ENCODE data around the gene TMEM47. TPM values are rescaled to one million over a fixed set of nuclear protein-coding genes. Genes with fewer than 3 reads are reported as not detected.

Gene TMEM47
- total and polyA plus RNA-seq, 2 of the 8 experiments (the other 6 are each of a cell fraction or from before 2014, with no cell fraction given): 24.8 to 28.5 TPM

DNA sequence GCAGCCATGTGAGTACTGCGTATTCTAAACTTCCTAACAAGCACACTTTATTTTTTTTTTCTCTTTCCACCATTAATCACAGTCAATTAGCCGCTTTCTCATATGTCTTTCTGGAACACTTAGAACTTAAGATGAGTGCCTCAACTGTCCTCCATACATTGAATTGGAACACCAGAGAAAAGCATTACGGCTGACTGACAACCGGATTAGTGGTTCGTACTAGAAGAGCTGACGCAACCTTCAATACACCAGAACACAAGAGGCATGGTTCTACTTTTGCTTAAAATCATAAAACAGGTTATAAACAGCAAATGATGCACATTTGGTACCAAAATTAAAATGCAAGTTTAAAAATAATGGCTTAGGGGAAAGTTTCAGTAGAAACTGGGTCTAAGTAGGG lies 3.3 kb downstream of the TMEM47 start:
- peaks cover 0 to 10% (median 0%) of the 10 kb centered on the region in 4 experiments; a peak in 3 of 7 replicates for H3K4me1 ChIP-seq (replicated peaks in 1 of 4; ENCODE audit: control insufficient read depth in 3 of 4, insufficient read depth in 4 of 4, low read length in 3 of 4)
- no peak overlapping the region for H3K27ac ChIP-seq (ENCODE audit: low read depth, low read length)
- no peak overlapping the region; a peak in 1 of 7 replicates for H3K9ac ChIP-seq (replicated peaks in 1 of 4; ENCODE audit: extremely low read depth in 1 of 4, low read depth in 3 of 4, low read length in 3 of 4)

More for the DNA sequence above, 3.3 kb downstream of the TMEM47 start:
- peaks cover 6 to 76% of the 10 kb centered on the region in 2 experiments; a peak in 3 of 4 replicates for H3K79me2 ChIP-seq (ENCODE audit: control insufficient read depth in 1 of 2, insufficient read depth in 2 of 2, low read length in 2 of 2)
- no peak overlapping the region for H4K5ac ChIP-seq (ENCODE audit: insufficient read length, low read depth, low read length)
- peak overlapping the region in 3 of 4 experiments; percentile 18 to 92 (median 75); a peak in 3 of 8 replicates for H3K4me3 ChIP-seq (ENCODE audit: extremely low read depth in 1 of 4, insufficient read depth in 2 of 4, low read depth in 3 of 4, low read length in 4 of 4)
- H3K9me3 ChIP-seq (ENCODE audit: insufficient read depth in 2 of 2, low read depth in 1 of 2, low read length in 1 of 2): no peaks in the 10 kb centered on the region
- H3K4ac ChIP-seq (replicated peaks; ENCODE audit: insufficient read length, low read depth, low read length): no peak overlapping the region
- no peak overlapping the region for H3K56ac ChIP-seq (replicated peaks; ENCODE audit: insufficient read length, low read depth, low read length)
- H2BK120ac ChIP-seq (replicated peaks; ENCODE audit: low read depth, low read length): no peak overlapping the region
- no peak overlapping the region for H2BK5ac ChIP-seq (ENCODE audit: low read depth, low read length)
- DNase-seq (ENCODE audit: low read depth in 1 of 2, low spot score in 2 of 2) (no peak), FAIRE-seq (no peak)
- no peak overlapping the region for H2BK20ac ChIP-seq (ENCODE audit: low read length)
- peak overlapping the region; percentile 76 to 82 for H3K4me2 ChIP-seq (ENCODE audit: insufficient read depth in 1 of 2, low read depth in 2 of 2, low read length in 2 of 2)
- 0 out of 8 replicates have a peak, but pooled peaks cover 0 to 3% (median 0%) of the 10 kb centered on the region in 4 experiments for H3K36me3 ChIP-seq (ENCODE audit: control insufficient read depth in 2 of 4, insufficient read depth in 4 of 4, low read length in 3 of 4)
- no peaks in the 10 kb centered on the region for H3K79me1 ChIP-seq (ENCODE audit: low read depth, low read length)
- POLR2A ChIA-PET (ENCODE audit: partially characterized antibody): no interaction called here
- TF ChIP-seq CHD2 (IDR thresholded peaks at IDR 0.05; ENCODE audit: low read length) (no peak), SP1 (IDR thresholded peaks at IDR 0.05; ENCODE audit: low read depth, low read length) (no peak), YY1 (IDR thresholded peaks at IDR 0.05; ENCODE audit: low read depth, low read length) (no peak), KDM4A (IDR thresholded peaks at IDR 0.05; ENCODE audit: low read depth, low read length, severe bottlenecking) (no peak), SIN3A (conservative IDR thresholded peaks at IDR 0.05 in 1 of 2, IDR thresholded peaks at IDR 0.05 in 1 of 2; ENCODE audit: low read depth in 1 of 2, low read length in 2 of 2) (no peak), TEAD4 (IDR thresholded peaks at IDR 0.05; ENCODE audit: low read depth, low read length) (no peak), RFX5 (IDR thresholded peaks at IDR 0.05; ENCODE audit: borderline replicate concordance, low read depth, low read length) (no peak)
- CTCF ChIA-PET (ENCODE audit: partially characterized antibody): interaction anchor here (1.4 kb wide), 1 partner anchor 16 kb away, joined by 4 read pairs; no protein-coding TSS in a partner anchor
- H3K27me3 ChIP-seq (replicated peaks in 1 of 4; ENCODE audit: control insufficient read depth in 3 of 4, extremely low read depth in 1 of 4, insufficient read depth in 3 of 4, low read length in 3 of 4): no peaks in the 10 kb centered on the region
- H2BK15ac ChIP-seq (ENCODE audit: low read length): no peak overlapping the region
- no peak overlapping the region for H3K18ac ChIP-seq (ENCODE audit: extremely low read depth, low read length)
- WGBS, 2 experiments (ENCODE audit: extremely low coverage in 1 of 2, insufficient coverage in 1 of 2, insufficient read length in 1 of 2, insufficient replicate concordance in 2 of 2, low coverage in 1 of 2, low lambda C conversion rate in 2 of 2, missing lambda C conversion rate in 1 of 2): 44% methylated on average over 6 of the region's 6 CpGs; no CpG with 5 or more reads in 1 of the 2 experiments
- no peaks in the 10 kb centered on the region for H4K20me1 ChIP-seq (replicated peaks in 1 of 2; ENCODE audit: control insufficient read depth in 1 of 2, insufficient read depth in 2 of 2, low read length in 2 of 2)
- H3K23ac ChIP-seq (ENCODE audit: insufficient read length): no peak overlapping the region
- H3K14ac ChIP-seq (ENCODE audit: insufficient read length): no peak overlapping the region
- H2AK5ac ChIP-seq (ENCODE audit: low read depth, low read length): no peak overlapping the region
- no peak overlapping the region; the same call in 1 of the 2 replicates for H2BK12ac ChIP-seq (ENCODE audit: low read depth, low read length)
- H4K91ac ChIP-seq (replicated peaks; ENCODE audit: insufficient read length, low read length): no peak overlapping the region
- peaks cover 2% of the 10 kb centered on the region for H3K23me2 ChIP-seq (ENCODE audit: low read depth, low read length)
- no peak overlapping the region for H4K8ac ChIP-seq (ENCODE audit: extremely low read depth, insufficient read depth, low read length)
- H2AFZ ChIP-seq (ENCODE audit: low read length): no peak overlapping the region

Data from H1 (cell line).